OCI-LY1 (cell line): Measurements from ENCODE around the gene C20orf204.

ENCODE experiments used
- H2AFZ ChIP-seq: fragments of 200-600 bp; sonication (generic), shearing (Covaris generic); 2 replicates; pipeline ENCODE4 v1.6.0; 2014; ENCODE audit warnings: antibody characterized with exemption, mild to moderate bottlenecking, low read length
- H3F3A ChIP-seq: fragments of 200-600 bp; sonication (generic), shearing (Covaris generic); 2 replicates; pipeline ENCODE4 v1.6.0; 2014; ENCODE audit warnings: mild to moderate bottlenecking, antibody characterized with exemption, low read length, moderate library complexity; ENCODE audit not compliant: insufficient read depth
- H3K27ac ChIP-seq: fragments of 200-600 bp; sonication (generic); 2 replicates; pipeline ENCODE4 v1.5.1; 2014; ENCODE audit warnings: low read length, mixed run types, mild to moderate bottlenecking, low read depth; ENCODE audit not compliant: poor library complexity, severe bottlenecking
- H3K27me3 ChIP-seq: fragments of 200-600 bp; sonication (generic); 2 replicates; pipeline ENCODE4 v1.6.0; 2014; ENCODE audit warnings: antibody characterized with exemption, mild to moderate bottlenecking, low read length, moderate library complexity; ENCODE audit not compliant: insufficient read depth
- H3K36me3 ChIP-seq: fragments of 200-600 bp; sonication (generic); 2 replicates; pipeline ENCODE4 v1.6.1; 2014; ENCODE audit warnings: mild to moderate bottlenecking, antibody characterized with exemption, low read length, moderate library complexity, mixed read lengths; ENCODE audit not compliant: insufficient read depth
- H3K4me1 ChIP-seq: fragments of 200-600 bp; sonication (generic); 2 replicates; pipeline ENCODE4 v1.5.1; 2014; ENCODE audit warnings: mild to moderate bottlenecking, low read length, moderate library complexity; ENCODE audit not compliant: insufficient read depth, severe bottlenecking
- H3K4me2 ChIP-seq: fragments of 200-600 bp; sonication (generic), shearing (Covaris generic); 2 replicates; pipeline ENCODE4 v1.6.1; 2014; ENCODE audit warnings: low read length
- H3K4me3 ChIP-seq: fragments of 200-600 bp; sonication (generic); 2 replicates; pipeline ENCODE4 v1.5.1; 2014; ENCODE audit warnings: low read length, low read depth, mild to moderate bottlenecking, mixed read lengths; ENCODE audit not compliant: poor library complexity, severe bottlenecking
- H3K79me2 ChIP-seq: fragments of 200-600 bp; shearing (Covaris generic); 2 replicates; pipeline ENCODE4 v1.6.1; 2016; ENCODE audit warnings: mixed run types, low read length, mixed read lengths; ENCODE audit not compliant: insufficient read depth
- H3K9ac ChIP-seq: fragments of 200-600 bp; sonication (generic), shearing (Covaris generic); 2 replicates; pipeline ENCODE4 v1.6.1; 2014; ENCODE audit warnings: mild to moderate bottlenecking, low read length, mixed read lengths
- H3K9me2 ChIP-seq: fragments of 200-600 bp; sonication (generic), shearing (Covaris generic); 2 replicates; pipeline ENCODE4 v1.6.1; 2014; ENCODE audit warnings: low read depth, mild to moderate bottlenecking, low read length, mixed read lengths
- H3K9me3 ChIP-seq: fragments of 200-600 bp; shearing (Covaris generic); 2 replicates; pipeline ENCODE4 v1.6.1; 2014; ENCODE audit warnings: low read length, mixed read lengths
- H4K20me1 ChIP-seq: fragments of 200-600 bp; sonication (generic), shearing (Covaris generic); 2 replicates; pipeline ENCODE4 v1.6.0; 2016; ENCODE audit warnings: mild to moderate bottlenecking, low read length; ENCODE audit not compliant: insufficient read depth
- EZH2 ChIP-seq: fragments of 200-600 bp; sonication (generic), shearing (Covaris generic); IDR thresholded peaks from 2 replicates; pipeline ENCODE4 v1.8.0; 2017; ENCODE audit warnings: borderline replicate concordance, mixed run types, mild to moderate bottlenecking, antibody characterized with exemption, low read length, moderate library complexity, mixed read lengths
- TF ChIP-seq, protein P1 (sequence below): fragments of 200-600 bp; sonication (generic), shearing (Covaris generic); IDR thresholded peaks from 2 replicates; pipeline ENCODE4 v1.5.1; 2017; ENCODE audit warnings: mild to moderate bottlenecking, antibody characterized with exemption, low read length, moderate library complexity, mixed read lengths

Gene C20orf204

DNA sequence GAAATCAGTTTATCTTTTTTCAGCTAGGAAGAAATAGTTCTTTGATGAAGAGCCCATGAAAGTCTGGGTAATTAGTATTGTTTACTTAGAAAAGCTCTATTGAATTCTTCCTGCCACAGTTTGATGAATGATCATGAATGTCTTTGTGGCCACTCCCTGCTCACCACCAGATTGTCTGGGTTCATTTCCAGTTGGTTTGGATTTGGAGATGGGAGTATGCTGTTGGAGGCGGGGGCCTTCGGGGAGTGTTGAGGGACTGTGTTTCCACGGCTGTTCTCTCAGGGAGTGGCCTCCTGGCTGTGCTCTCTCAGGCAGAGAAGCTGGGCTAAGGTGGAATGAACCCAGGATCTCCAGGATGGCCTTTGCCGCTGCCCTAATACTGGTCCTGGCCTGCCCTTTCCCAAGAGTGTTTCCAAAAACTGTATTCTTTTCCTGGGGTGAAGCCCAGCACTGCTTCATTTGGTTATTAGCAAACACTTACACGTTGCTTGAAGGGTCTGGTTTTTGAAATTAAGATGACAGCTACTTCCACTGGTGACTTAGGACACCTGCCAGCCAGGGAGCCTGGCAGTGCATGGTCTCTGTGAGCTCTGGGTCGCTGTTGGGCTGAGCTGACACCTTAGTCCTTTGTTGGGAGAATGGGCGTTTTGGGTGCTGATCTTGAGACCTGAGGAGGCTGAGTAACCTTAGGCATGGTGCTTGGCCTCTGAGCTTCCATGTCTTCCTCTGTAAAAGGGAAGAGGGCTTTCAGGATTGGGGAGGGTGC is 31.8 kb upstream of the C20orf204 start:
- Histone ChIP-seq H3K27ac (no peak overlapping the region), H3K4me2 (no peak overlapping the region), H3K4me3 (no peak overlapping the region), H3K79me2 (no peaks in the 10 kb centered on the region), H4K20me1 (no peaks in the 10 kb centered on the region), H3K9me2 (no peaks in the 10 kb centered on the region), H3K36me3 (peaks cover 81% of the 10 kb centered on the region), H2AFZ (no peak overlapping the region), H3K27me3 (no peaks in the 10 kb centered on the region), H3K9me3 (peaks cover 10% of the 10 kb centered on the region), H3F3A (no peaks in the 10 kb centered on the region), H3K9ac (no peak overlapping the region), H3K4me1 (peaks cover 11% of the 10 kb centered on the region)
- TF ChIP-seq, protein P1, sequence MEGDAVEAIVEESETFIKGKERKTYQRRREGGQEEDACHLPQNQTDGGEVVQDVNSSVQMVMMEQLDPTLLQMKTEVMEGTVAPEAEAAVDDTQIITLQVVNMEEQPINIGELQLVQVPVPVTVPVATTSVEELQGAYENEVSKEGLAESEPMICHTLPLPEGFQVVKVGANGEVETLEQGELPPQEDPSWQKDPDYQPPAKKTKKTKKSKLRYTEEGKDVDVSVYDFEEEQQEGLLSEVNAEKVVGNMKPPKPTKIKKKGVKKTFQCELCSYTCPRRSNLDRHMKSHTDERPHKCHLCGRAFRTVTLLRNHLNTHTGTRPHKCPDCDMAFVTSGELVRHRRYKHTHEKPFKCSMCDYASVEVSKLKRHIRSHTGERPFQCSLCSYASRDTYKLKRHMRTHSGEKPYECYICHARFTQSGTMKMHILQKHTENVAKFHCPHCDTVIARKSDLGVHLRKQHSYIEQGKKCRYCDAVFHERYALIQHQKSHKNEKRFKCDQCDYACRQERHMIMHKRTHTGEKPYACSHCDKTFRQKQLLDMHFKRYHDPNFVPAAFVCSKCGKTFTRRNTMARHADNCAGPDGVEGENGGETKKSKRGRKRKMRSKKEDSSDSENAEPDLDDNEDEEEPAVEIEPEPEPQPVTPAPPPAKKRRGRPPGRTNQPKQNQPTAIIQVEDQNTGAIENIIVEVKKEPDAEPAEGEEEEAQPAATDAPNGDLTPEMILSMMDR, result no peak
- no peak for TF ChIP-seq EZH2

DNA sequence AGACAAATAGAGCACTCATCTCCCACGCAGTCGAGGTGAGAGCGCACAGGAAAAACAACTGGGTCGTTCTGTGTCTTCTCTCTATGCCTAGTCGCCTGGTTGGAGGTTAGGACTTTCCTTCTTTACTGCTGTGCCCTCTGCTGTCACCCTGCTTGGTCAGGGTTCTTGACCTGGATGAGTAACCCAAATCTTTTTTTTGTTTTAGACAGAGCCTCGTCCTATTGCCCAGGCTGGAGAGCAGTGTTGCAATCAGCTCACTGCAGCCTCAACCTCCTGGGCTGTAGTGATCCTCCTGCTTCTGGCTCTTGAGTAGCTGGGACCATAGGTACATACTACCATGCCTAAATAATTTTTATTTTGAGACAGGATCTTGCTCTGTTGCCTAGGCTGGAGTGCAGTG is 30.6 kb upstream of the C20orf204 start:
- TF ChIP-seq EZH2, result no peak
- TF ChIP-seq, protein P1, result no peak
- Histone ChIP-seq H3K79me2 (no peaks in the 10 kb centered on the region), H3K9ac (no peak overlapping the region), H3K36me3 (peaks cover 81% of the 10 kb centered on the region), H3K9me3 (peaks cover 10% of the 10 kb centered on the region), H2AFZ (no peak overlapping the region), H3K27ac (no peak overlapping the region), H3K27me3 (no peaks in the 10 kb centered on the region), H4K20me1 (no peaks in the 10 kb centered on the region), H3K4me1 (peaks cover 11% of the 10 kb centered on the region), H3F3A (no peaks in the 10 kb centered on the region), H3K9me2 (no peaks in the 10 kb centered on the region), H3K4me3 (no peak overlapping the region), H3K4me2 (no peak overlapping the region)

DNA sequence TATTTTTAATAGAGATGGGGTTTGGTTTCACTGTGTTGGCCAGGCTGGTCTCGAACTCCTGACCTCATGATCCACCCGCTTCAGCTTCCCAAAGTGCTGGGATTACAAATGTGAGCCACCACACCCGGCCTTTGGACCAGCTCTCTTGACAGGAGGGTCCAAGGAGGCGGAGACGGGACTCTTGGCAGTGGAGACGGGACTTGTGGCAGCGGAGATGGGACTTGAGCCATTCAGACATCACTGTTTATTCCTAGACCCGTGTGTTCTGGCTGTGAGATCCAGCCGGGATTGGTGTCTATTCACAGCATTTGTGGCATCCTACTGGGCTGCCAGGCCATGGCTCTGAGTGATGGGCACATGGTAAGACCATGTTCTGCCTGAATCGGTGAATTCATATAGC is 29.5 kb upstream of the C20orf204 start:
- H3K4me1 ChIP-seq, result peaks cover 12% of the 10 kb centered on the region
- no peaks in the 10 kb centered on the region for H3K79me2 ChIP-seq
- no peak overlapping the region for H3K4me3 ChIP-seq
- no peak overlapping the region for H3K9ac ChIP-seq
- peaks cover 10% of the 10 kb centered on the region for H3K9me3 ChIP-seq
- H3K36me3 ChIP-seq, result peaks cover 81% of the 10 kb centered on the region
- no peak overlapping the region for H3K27ac ChIP-seq
- H3F3A ChIP-seq, result no peaks in the 10 kb centered on the region
- no peaks in the 10 kb centered on the region for H3K27me3 ChIP-seq
- H2AFZ ChIP-seq, result no peak overlapping the region
- H3K9me2 ChIP-seq, result no peaks in the 10 kb centered on the region
- TF ChIP-seq EZH2, result no peak
- TF ChIP-seq, protein P1, result no peak
- H3K4me2 ChIP-seq, result no peak overlapping the region
- no peaks in the 10 kb centered on the region for H4K20me1 ChIP-seq
